HepG2 (cell line): ENCODE results near the gene KRT32. TPM values are rescaled to one million over a fixed set of nuclear protein-coding genes. Genes with fewer than 3 reads are reported as not detected.

Experiments used
- ATAC-seq: fragments of 200-7000 bp; cut with Tn5 transposase; 3 replicates; pipeline ENCODE4 v1.9.1; 2020; ENCODE audit warnings: mild to moderate bottlenecking, moderate library complexity
- BruUV-seq: library from RNA; stranded (reverse); fragments of 400-500 nt; replicated peaks from 2 replicates; lab custom pipeline; 2021; lab: Mats Ljungman, UMichigan
- CTCF ChIA-PET: fragments of 300-600 bp; formaldehyde crosslinking; extraction: SDS; loops from one replicate; lab custom pipeline; 2021; ENCODE audit warnings: low total read pairs, inconsistent platforms, low intra/inter-chr PET ratio; lab: Yijun Ruan, JAX
- POLR2A ChIA-PET: fragments of 350-600 bp; sonication (Branson Sonifier 250); formaldehyde crosslinking; loops from one replicate; lab custom pipeline; 2020; ENCODE audit warnings: antibody characterized with exemption, inconsistent platforms; lab: Yijun Ruan, JAX
- DNase-seq: peaks from one replicate; pipeline ENCODE4 v3.0.0-alpha.2; 2015; ENCODE audit warnings: low spot score
- FAIRE-seq: peaks from 3 replicates; lab custom pipeline; 2011; peaks lifted over from hg19 to GRCh38; lab: Jason Lieb, UNC
- H2AFZ ChIP-seq: one replicate; pipeline ENCODE4 v1.6.1; 2011; ENCODE audit warnings: low read length, inconsistent platforms
- H3K27ac ChIP-seq: fragments of 300-600 bp; 3 replicates; pipeline ENCODE4 v1.8.0; 2011; ENCODE audit warnings: mixed run types, mild to moderate bottlenecking, mixed read lengths, low read length, inconsistent platforms; ENCODE audit not compliant: insufficient read depth; ENCODE audit errors: extremely low read length
- H3K27me3 ChIP-seq, 2 experiments: fragments of 200-600 bp in 1 of 2; 2 replicates in 1 of 2; 3 replicates in 1 of 2; pipeline versions ENCODE4 v1.6.0 to v1.8.0; 2011; ENCODE audit warnings: low read length in 2 of 2, mild to moderate bottlenecking in 2 of 2, moderate library complexity in 2 of 2, inconsistent platforms in 1 of 2; ENCODE audit not compliant: insufficient read depth in 2 of 2, control insufficient read depth in 1 of 2
- H3K36me3 ChIP-seq, 2 experiments: fragments of 200-600 bp in 1 of 2; replicated peaks in 1 of 2; 2 replicates in 1 of 2; 3 replicates in 1 of 2; pipeline versions ENCODE4 v1.5.1 to v1.8.0; 2011; ENCODE audit warnings: low read length in 2 of 2, inconsistent platforms in 1 of 2; ENCODE audit not compliant: insufficient read depth in 2 of 2, control insufficient read depth in 1 of 2
- H3K4me1 ChIP-seq: 2 replicates; pipeline ENCODE4 v1.5.1; 2012; ENCODE audit warnings: low read length, inconsistent platforms; ENCODE audit not compliant: insufficient read depth
- H3K4me2 ChIP-seq: 2 replicates; pipeline ENCODE4 v1.6.0; 2011; ENCODE audit warnings: low read depth, low read length, inconsistent platforms
- H3K4me3 ChIP-seq, 3 experiments: fragments of 200-600 bp in 1 of 3; sonication (generic), shearing (Covaris generic) in 1 of 3; replicated peaks in 1 of 3; 2 replicates each; pipeline ENCODE4 v1.5.1; 2011 to 2016; ENCODE audit warnings: low read length in 3 of 3, inconsistent platforms in 2 of 3, low read depth in 2 of 3, mild to moderate bottlenecking in 2 of 3, control low read depth in 1 of 3, mixed read lengths in 1 of 3; ENCODE audit not compliant: insufficient read depth in 1 of 3
- H3K79me2 ChIP-seq: one replicate; pipeline ENCODE4 v1.6.1; 2011; ENCODE audit warnings: low read length, inconsistent platforms; ENCODE audit not compliant: insufficient read depth
- H3K9ac ChIP-seq: 2 replicates; pipeline ENCODE4 v1.6.0; 2011; ENCODE audit warnings: mild to moderate bottlenecking, low read depth, low read length, inconsistent platforms; ENCODE audit not compliant: insufficient read depth
- H3K9me3 ChIP-seq: 2 replicates; pipeline ENCODE4 v1.5.1; 2012; ENCODE audit warnings: mild to moderate bottlenecking, low read length
- H4K20me1 ChIP-seq: 2 replicates; pipeline ENCODE4 v1.6.0; 2011; ENCODE audit warnings: inconsistent platforms, mild to moderate bottlenecking, low read length, moderate library complexity; ENCODE audit not compliant: insufficient read depth
- ARNTL ChIP-seq: sonication (generic); formaldehyde crosslinking; IDR thresholded peaks from 2 replicates; pipeline ENCODE4 v1.4.0; 2020; ENCODE audit warnings: mild to moderate bottlenecking, missing genetic modification reagents
- ATF7-NPFF ChIP-seq: sonication (generic); formaldehyde crosslinking; IDR thresholded peaks from 2 replicates; pipeline ENCODE4 v1.8.1; 2023; ENCODE audit warnings: mild to moderate bottlenecking, low read depth, missing genetic modification reagents, moderate library complexity
- FOXP1 ChIP-seq, 2 experiments: fragments of 450-650 bp in 1 of 2; IDR thresholded peaks; 2 replicates each; pipeline ENCODE4 v1.6.1; 2017 to 2018; ENCODE audit warnings: antibody characterized with exemption in 1 of 2
- NONO ChIP-seq, 2 experiments: fragments of 450-650 bp in 1 of 2; sonication (generic) in 1 of 2; formaldehyde crosslinking in 1 of 2; IDR thresholded peaks in 1 of 2; conservative IDR thresholded peaks in 1 of 2; 2 replicates each; pipeline versions ENCODE4 v1.6.1 to v1.8.0; 2017 to 2022; ENCODE audit warnings: mild to moderate bottlenecking in 1 of 2, missing genetic modification reagents in 1 of 2, moderate library complexity in 1 of 2
- NR3C1 ChIP-seq: sonication (generic); formaldehyde crosslinking; IDR thresholded peaks from 2 replicates; pipeline ENCODE4 v1.4.0; 2020; ENCODE audit warnings: missing genetic modification reagents
- REPIN1 ChIP-seq: sonication (generic); formaldehyde crosslinking; IDR thresholded peaks from 2 replicates; pipeline ENCODE4 v1.8.0; 2022; ENCODE audit warnings: missing genetic modification reagents, low read depth, mild to moderate bottlenecking, borderline replicate concordance
- SIN3A ChIP-seq: IDR thresholded peaks from 2 replicates; pipeline ENCODE4 v1.6.1; 2011; ENCODE audit warnings: low read depth, mild to moderate bottlenecking, control low read depth, low read length, borderline replicate concordance
- WGBS: methylation state at CpG from one replicate; pipeline ENCODE4 v1.1.6; 2017; ENCODE audit warnings: low lambda C conversion rate; 5-methylcytosine and 5-hydroxymethylcytosine counted together
- in situ Hi-C: cut with HindIII; loops from 2 replicates; pipeline ENCODE4 v1.10.0; 2017; ENCODE audit warnings: low pct_unique_long_range_greater_than_20kb; ENCODE audit not compliant: extremely low pct_ligation_motif_present
- intact Hi-C: fragments of 100-400 bp; cut with micrococcal nuclease; formaldehyde crosslinking; loops from one replicate; pipeline ENCODE4 v1.10.0; 2022; ENCODE audit not compliant: unreplicated experiment
- polyA plus RNA-seq, 8 experiments: library from polyadenylated mRNA; depleted of rRNA in 3 of 8; stranded (reverse) in 7 of 8; unstranded in 1 of 8; fragments of >200 nt; fragmentation: Illumina TruSeq in 4 of 8; extraction: Trizol in 4 of 8; gene quantifications; 2 replicates each; pipeline versions ENCODE4 v1.2.1 to v1.2.3, GENCODE V29; 2011 to 2016; ENCODE audit warnings: low read depth in 4 of 8, missing spikeins in 1 of 8, mixed read lengths in 1 of 8; ENCODE audit not compliant: insufficient read depth in 1 of 8
- total RNA-seq, 5 experiments: library from RNA; depleted of rRNA; stranded (reverse); fragments of >200 nt; fragmentation: Illumina TruSeq; extraction: Trizol; gene quantifications; 2 replicates each; pipeline ENCODE4 v1.2.3, GENCODE V29; 2016; ENCODE audit warnings: low read depth in 1 of 5
- TF ChIP-seq, protein P1 (sequence below): sonication (generic); formaldehyde crosslinking; IDR thresholded peaks from 2 replicates; pipeline ENCODE4 v1.5.1; 2020; ENCODE audit warnings: mild to moderate bottlenecking, moderate library complexity, missing genetic modification reagents

The KRT32 gene
- total and polyA plus RNA-seq, 2 of the 13 experiments (the other 11 are each of a cell fraction or from before 2014, with no cell fraction given), result not detected

DNA sequence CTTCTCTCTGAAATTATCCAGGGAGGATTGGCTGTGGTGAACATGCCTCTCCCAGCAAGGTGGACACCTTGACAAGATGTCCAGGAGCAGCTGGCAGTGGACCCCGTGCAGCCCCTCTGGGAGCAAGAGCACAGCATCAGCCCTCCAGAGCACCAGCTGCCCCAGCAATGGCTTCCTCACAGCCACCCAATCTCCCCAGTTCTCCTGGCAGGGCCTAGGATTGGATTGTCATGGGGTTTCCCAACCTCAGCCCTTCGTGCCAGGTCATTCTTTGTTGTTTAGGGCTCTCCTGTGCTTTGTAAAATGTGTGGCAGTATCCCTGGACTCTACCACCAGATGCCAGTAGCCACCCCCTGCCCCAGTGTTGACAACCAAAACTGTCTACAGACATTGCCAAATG, 24.3 kb upstream of the KRT32 start:
- H3K36me3 ChIP-seq, result no peaks in the 10 kb centered on the region

DNA sequence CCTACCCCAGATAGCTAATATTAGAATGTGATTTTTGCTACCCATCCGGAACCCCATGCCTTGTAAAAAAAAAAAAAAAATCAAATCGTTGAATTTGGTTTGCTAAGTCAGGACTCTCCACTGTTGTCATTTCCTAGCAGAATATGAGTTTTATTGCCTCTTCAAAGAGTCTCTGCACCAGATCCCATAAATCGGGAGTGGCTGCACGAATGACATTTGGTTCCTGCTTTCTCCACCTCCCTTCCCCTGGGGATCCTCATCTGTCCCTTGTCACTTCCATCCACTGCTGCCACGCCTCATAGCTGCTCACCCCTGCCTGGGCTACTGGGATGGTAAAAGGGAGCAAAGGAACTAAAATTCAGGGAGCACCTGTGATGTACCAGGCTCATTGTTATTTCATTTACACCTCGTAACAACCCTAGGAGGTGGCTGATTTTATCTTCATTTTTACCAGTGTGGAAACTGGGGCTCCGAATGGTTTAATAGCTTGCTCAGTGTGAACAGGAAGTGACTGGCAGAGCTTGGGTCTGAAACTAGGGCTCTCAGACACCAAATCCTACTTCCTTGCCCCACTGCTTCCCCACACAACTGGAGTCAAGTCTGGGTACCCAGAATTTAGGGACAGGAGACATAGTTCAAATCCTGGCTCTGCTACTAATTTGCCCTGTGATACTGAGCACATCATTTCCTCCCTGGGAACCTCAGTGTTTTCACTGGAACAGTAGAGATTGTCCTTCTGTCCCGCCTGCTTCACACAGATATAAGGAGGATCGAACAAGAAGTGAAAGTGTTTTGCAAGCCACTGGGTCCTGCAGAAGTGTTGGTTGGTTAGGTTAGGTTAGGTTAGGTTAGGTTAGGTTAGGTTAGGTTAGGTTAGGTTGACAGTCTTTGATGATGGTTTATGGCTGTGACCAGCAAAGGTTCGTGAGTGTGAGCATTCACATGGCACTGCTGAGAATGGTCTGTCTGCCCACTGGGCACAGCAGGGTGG, 23.1 kb upstream of the KRT32 start:
- TF ChIP-seq SIN3A (no peak), REPIN1 (CRISPR knock-in tag) (no peak), FOXP1 (IDR thresholded peaks at IDR 0.05) (no peak), FOXP1 (CRISPR knock-in tag; IDR thresholded peaks at IDR 0.05) (no peak), ATF7-NPFF (CRISPR knock-in tag) (no peak)
- TF ChIP-seq, protein P1, sequence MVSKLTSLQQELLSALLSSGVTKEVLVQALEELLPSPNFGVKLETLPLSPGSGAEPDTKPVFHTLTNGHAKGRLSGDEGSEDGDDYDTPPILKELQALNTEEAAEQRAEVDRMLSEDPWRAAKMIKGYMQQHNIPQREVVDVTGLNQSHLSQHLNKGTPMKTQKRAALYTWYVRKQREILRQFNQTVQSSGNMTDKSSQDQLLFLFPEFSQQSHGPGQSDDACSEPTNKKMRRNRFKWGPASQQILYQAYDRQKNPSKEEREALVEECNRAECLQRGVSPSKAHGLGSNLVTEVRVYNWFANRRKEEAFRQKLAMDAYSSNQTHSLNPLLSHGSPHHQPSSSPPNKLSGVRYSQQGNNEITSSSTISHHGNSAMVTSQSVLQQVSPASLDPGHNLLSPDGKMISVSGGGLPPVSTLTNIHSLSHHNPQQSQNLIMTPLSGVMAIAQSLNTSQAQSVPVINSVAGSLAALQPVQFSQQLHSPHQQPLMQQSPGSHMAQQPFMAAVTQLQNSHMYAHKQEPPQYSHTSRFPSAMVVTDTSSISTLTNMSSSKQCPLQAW (CRISPR knock-in tag), result no peak
- no peak overlapping the region for H3K4me2 ChIP-seq
- no peak overlapping the region for H3K9ac ChIP-seq
- H3K27me3 ChIP-seq, result peaks cover 0 to 36% of the 10 kb centered on the region in 2 experiments; a peak in 4 of 5 replicates
- no peak overlapping the region for H3K4me3 ChIP-seq
- POLR2A ChIA-PET, result no interaction called here
- H3K9me3 ChIP-seq, result no peaks in the 10 kb centered on the region
- in situ Hi-C loops, result loop anchor here (5.0 kb wide), 1 partner anchor 57 kb away; no protein-coding TSS in a partner anchor
- H3K36me3 ChIP-seq, result no peaks in the 10 kb centered on the region
- no peak for ATAC-seq
- intact Hi-C loops, result no loop called here
- no peaks in the 10 kb centered on the region for H3K79me2 ChIP-seq
- DNase-seq, result no peak
- 26% methylated on average over 10 of the region's 10 CpGs for WGBS
- peaks cover 12% of the 10 kb centered on the region for H3K4me1 ChIP-seq
- CTCF ChIA-PET, result no interaction called here
- no peak overlapping the region for H3K27ac ChIP-seq
- no peaks in the 10 kb centered on the region for H4K20me1 ChIP-seq
- no peak overlapping the region for H2AFZ ChIP-seq
- BruUV-seq, result no TSS peak
- FAIRE-seq, result no peak

More for the DNA sequence above, 24.3 kb upstream of the KRT32 start:
- no peak for DNase-seq
- no peak for FAIRE-seq
- Histone ChIP-seq H3K4me2 (no peak overlapping the region), H3K9ac (no peak overlapping the region), H4K20me1 (no peaks in the 10 kb centered on the region), H3K4me1 (peaks cover 12% of the 10 kb centered on the region), H2AFZ (no peak overlapping the region), H3K79me2 (no peaks in the 10 kb centered on the region), H3K9me3 (no peaks in the 10 kb centered on the region), H3K27ac (no peak overlapping the region), H3K4me3 (no peak overlapping the region), H3K27me3 (peaks cover 0 to 33% of the 10 kb centered on the region in 2 experiments; a peak in 4 of 5 replicates)
- no peak for ATAC-seq
- WGBS, result 0% methylated on average over 2 of the region's 2 CpGs
- CTCF ChIA-PET, result no interaction called here
- no peak for TF ChIP-seq NONO (IDR thresholded peaks at IDR 0.05)
- no peak for TF ChIP-seq NONO (CRISPR knock-in tag; conservative IDR thresholded peaks at IDR 0.05)
- no peak for TF ChIP-seq NR3C1 (CRISPR knock-in tag)
- TF ChIP-seq ARNTL, result no peak
- in situ Hi-C loops, result no loop called here
- intact Hi-C loops, result no loop called here
- POLR2A ChIA-PET, result no interaction called here
- BruUV-seq, result no TSS peak
